HG02763 (cell line): Measurements from ENCODE around the gene TP53TG3B.
"Not testable (repeated sequence)": the region's sequence is repeated elsewhere in the genome, so short reads cannot be mapped to it uniquely, and the experiment has no call there.

Source experiments
- ATAC-seq: cut with Tn5 transposase; IDR thresholded peaks from one replicate; pipeline ENCODE4 v1.9.1; 2021; ENCODE audit warnings: mild to moderate bottlenecking, moderate library complexity; ENCODE audit not compliant: unreplicated experiment

The TP53TG3B gene

GRCh38 chr16:33360541-33360940 is at the start of gene TP53TG3B:
TP53TG3B (plus strand) TSS chr16:33360841; CDS start chr16:33360909, 68 bp downstream.
- not testable (repeated sequence) for ATAC-seq

- not testable (repeated sequence) for ATAC-seq
Observed at GRCh38 chr16:33336226-33337012, 24.2 kb upstream of the TP53TG3B start.

- ATAC-seq, result not testable (repeated sequence)
Observed at GRCh38 chr16:33337627-33338542, 22.8 kb upstream of the TP53TG3B start.

GRCh38 chr16:33338543-33338951 is 22.1 kb upstream of the TP53TG3B start:
- not testable (repeated sequence) for ATAC-seq

GRCh38 chr16:33339093-33340061 is 21.3 kb upstream of the TP53TG3B start:
- ATAC-seq, result not testable (repeated sequence)
